GM04503 (cell line): Measurements from ENCODE around the gene ITGB6.
"Not testable (repeated sequence)": the region's sequence is repeated elsewhere in the genome, so short reads cannot be mapped to it uniquely, and the experiment has no call there.

Source experiments
- DNase-seq: peaks from one replicate; pipeline ENCODE4 v3.0.0-alpha.2; 2012; ENCODE audit warnings: low read depth

ITGB6 gene

GRCh38 chr2:160181146-160181836 lies 18.8 kb downstream of the ITGB6 start:
- not testable (repeated sequence) for DNase-seq

GRCh38 chr2:160180690-160181089 lies 19.4 kb downstream of the ITGB6 start:
- not testable (repeated sequence) for DNase-seq

DNA sequence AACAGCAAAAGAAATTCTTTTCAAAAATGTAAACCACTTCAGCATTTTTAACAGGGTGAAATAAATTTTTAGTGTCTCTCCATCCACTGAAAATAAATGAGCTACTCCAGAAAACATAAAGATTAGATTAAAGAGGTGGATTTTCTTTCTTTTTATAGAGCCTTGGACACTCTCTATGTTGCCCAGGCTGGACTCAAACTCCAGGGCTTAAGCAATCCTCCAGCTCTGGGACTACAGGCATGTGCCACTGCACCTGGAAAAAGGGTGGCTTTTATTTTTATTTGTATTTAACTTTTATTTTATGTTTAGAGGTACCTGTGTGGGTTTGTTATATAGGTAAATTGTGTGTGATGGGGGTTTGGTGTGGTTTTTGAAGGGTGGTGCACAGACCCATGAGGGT lies 19.9 kb downstream of the ITGB6 start:
- DNase-seq = no peak

GRCh38 chr2:160175169-160176134 lies 24.6 kb downstream of the ITGB6 start:
- no peak for DNase-seq

GRCh38 chr2:160174322-160174721 lies 25.8 kb downstream of the ITGB6 start:
- DNase-seq = no peak

DNA sequence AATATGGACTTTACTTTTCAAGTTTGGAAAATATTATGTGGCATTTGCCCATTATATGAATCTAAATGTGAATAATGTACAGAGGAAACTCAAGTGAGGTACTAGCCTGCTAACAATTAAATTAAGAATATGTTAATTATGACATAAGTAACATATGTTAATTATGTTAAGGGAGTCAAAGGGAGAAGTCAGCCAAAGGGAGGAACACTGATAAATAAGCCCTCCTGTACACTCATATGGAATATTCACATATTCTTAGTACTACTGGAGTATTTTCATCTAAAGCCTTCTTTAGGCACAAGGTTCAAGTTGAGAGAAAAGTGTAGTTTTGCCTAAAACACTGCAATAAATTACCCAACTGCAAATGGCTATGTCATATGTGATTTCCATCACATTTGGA lies 30.1 kb downstream of the ITGB6 start:
- DNase-seq = no peak

- no peak for DNase-seq
Observed at GRCh38 chr2:160169471-160169870, 30.6 kb downstream of the ITGB6 start.

DNA sequence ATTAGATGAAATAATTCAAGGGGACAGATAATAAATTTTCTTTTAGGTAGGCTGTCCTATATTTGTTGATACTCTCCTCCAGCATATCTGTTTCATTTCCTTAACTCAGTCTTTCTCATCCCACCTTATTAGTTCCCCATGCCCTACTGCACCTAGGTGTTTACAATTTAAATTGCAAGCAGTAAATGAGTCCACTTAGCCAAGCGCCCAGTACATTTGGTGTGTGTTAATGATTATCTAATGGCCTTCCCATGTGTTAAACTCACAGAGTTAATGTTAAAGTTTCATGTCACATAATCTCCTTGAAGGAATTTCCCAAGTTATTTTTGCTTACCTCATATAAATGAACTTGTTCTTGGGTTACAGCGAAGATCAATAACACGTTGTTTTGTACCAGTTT lies 31.2 kb downstream of the ITGB6 start:
- DNase-seq = no peak

DNA sequence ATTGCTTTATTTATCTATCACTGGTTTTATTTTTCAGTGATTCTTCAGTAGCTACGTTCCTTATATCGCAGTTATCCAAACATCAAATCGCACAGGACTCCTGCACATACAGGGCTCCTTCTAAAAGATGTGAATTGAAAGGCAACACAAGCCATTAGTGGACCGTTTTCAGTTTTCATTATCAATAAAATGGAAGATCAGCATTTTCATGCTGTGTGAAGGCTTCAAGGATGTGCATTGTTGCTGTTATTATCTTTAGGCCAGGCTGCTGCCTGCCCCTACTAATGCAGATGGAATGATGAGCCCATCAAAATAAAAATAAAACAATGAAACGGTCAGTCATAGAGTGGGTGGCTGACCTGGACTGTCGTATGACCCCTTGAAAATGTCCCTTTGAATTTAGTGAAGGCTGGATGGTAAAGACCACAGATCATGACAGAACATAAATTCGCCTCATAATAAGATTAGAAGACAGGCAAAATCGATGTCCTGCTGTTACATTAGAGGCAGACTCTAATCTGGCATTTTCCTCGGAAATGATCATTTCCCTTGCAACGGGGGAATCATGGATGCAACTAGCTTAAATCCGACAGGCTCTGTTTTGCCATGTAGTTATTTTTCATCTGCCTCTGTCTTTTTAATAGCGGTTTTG lies 32.9 kb downstream of the ITGB6 start:
- DNase-seq = no peak

GRCh38 chr2:160165996-160166395 lies 34.1 kb downstream of the ITGB6 start:
- no peak for DNase-seq

- no peak for DNase-seq
Observed at GRCh38 chr2:160165081-160165480, 35.0 kb downstream of the ITGB6 start.

DNA sequence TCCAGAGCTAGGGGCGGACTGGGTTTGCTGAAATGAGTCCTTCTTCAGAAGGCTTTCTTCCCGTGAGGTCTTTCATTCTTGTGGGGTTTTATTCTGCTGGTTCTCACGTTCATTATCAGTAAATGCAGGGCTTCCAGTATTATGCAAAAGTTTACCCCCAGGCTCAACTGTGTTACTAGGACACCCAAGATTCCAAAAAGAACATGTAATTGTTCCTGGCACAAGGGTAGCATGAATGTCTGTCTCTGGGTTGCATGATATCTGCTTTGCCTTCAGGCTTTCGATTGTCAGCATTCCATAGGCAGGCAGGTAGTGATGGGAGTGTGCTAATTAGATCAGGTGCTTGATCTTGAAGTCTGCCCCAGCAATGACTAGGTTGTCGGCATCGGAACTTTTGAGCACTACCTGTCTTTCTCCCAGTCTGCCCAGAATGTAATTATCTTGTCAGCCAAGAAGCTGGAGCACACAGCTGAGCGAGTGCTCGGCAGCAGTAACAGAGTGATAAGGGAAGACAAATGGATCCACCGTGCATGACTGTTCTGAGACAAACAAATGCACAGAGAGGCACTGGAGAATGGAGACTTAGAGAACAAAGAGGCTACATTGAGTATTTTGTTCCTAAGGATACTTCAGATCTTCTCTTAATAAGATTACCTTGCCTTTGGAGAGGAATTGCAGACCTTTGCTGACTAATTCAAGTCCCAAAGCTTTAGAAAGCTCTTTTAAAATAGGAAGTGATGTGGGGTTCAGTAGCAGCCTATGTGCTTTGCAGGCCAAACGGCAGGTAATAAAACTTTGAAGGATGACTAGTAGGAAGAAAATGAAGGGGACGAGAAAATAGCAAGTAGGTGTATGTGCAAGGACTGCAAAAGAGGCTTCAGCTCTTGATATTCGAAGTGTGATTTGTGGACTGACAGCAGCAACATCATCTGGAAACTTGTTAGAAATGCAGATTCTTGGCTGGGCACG lies 41.9 kb downstream of the ITGB6 start:
- peak; percentile 55 for DNase-seq

GRCh38 chr2:160156665-160157064 lies 43.4 kb downstream of the ITGB6 start:
- DNase-seq = peak; percentile 48

DNA sequence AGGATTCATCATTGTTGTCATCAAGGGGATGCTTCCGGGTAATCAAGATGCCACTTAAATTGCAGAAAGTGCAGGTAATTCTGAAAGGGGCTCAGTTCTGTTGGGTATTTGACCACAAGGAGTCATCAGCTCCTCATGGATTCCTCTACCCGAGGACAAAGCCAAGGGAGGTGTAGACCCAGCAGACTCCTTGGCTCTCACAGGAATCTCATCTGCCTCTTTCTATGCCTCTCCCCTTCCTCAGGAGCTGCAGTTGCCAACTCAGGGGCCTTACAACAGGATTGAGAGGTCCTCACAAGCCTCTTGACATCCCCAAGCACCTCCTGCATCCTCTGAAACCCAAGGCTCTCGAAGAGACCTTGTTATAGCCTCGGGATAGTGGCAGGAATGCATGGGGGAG lies 44.0 kb downstream of the ITGB6 start:
- no peak for DNase-seq

GRCh38 chr2:160148419-160148818 lies 51.7 kb downstream of the ITGB6 start:
- not testable (repeated sequence) for DNase-seq

- no peak for DNase-seq
Observed at GRCh38 chr2:160145471-160145870, 54.6 kb downstream of the ITGB6 start.

DNA sequence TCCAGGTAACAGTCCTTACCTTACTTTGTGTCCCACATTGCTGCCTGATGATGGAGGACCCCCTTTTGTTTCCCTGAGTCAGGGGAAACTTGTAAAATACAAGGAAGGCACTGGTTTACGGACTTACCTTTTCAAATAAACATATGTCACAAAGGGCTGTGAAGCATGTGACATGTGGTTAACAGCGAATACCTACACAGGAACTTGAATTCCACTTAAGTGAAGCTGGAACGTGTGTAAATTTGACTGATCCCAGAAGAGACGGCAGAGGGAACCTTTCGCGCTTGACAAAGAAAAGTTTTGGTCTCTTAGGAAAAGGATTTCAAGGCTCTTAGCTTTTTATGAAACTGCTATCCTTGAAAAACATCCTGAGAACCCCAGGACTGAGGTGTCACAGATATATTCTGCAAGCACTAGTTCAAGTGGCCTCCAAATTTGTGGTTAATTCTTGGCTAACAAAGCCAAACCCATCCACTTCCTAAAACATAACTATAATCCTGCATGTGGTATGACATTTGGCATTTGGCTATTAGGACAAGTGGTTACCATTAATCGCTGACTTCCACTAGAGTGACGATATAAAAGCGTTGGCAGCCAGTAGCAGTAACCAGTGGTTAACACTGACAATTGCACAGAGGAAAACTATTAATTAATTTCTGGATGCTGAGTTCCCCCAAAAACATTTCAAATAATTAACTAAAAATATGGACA lies 55.6 kb downstream of the ITGB6 start:
- no peak for DNase-seq

DNA sequence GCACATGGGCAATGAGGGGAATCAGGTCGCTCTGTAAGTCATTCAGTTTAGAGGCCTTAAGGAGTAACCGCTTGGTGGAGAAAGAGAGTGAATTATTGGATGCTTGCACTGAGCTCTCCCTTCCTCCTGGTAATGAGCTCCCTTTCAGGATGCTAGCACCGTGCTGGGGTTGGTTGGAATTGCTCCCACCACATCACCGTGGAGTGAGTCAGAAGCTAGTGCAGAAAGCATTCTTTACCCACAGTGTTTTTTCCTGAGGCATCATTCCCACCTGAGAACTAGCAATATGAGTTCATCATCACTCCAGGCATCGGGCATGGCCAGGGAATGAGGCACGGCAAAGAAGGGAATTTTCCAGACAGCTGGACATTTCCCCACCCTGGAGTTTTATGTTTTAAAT lies 57.6 kb downstream of the ITGB6 start:
- DNase-seq = no peak

DNA sequence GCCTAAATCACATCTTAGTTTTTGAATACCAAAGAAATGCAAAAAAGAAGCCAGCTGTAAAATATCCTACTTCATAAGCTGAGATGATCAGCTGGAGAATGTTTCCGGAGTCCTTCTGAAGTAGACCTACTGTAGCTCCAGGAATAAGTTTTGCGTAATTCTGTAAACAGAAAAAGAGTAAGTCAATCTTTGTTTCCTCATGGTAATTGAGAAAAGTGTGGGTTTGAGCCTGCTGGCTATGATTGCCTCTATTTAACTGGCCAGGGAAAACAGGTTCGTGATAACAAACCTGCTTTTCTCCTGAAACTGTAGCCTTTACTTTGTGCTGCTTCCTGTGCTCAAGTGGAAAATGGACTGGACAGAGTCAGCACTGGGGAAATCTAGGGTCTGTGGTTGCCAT lies 58.2 kb downstream of the ITGB6 start:
- no peak for DNase-seq

- DNase-seq = no peak
Observed at GRCh38 chr2:160141419-160141818, 58.7 kb downstream of the ITGB6 start.

- no peak for DNase-seq
Observed at GRCh38 chr2:160140471-160140870, 59.6 kb downstream of the ITGB6 start.
